Measurements from ENCODE around the gene SNRPD3.

- TF ChIP-seq CTCF (IDR thresholded peaks at IDR 0.05) (no peak), POLR2A (IDR thresholded peaks at IDR 0.05) (no peak), POLR2AphosphoS5 (IDR thresholded peaks at IDR 0.05) (no peak)
Observed at GRCh38 chr22:24548812-24549211, 7.0 kb upstream of the SNRPD3 start.

Measured in prostate gland (tissue), 2 donors.